K562 (cell line): ENCODE results near the gene GLYATL1B. TPM values are rescaled to one million over a fixed set of nuclear protein-coding genes. Genes with fewer than 3 reads are reported as not detected.

Experiments used
- ATAC-seq: fragments of 200-7000 bp; cut with Tn5 transposase; 3 replicates; pipeline ENCODE4 v1.9.1; 2020; ENCODE audit warnings: moderate library complexity
- BruUV-seq: library from RNA; stranded (reverse); fragments of 400-500 nt; replicated peaks from 2 replicates; lab custom pipeline; 2021; lab: Mats Ljungman, UMichigan
- CTCF ChIA-PET: fragments of 300-600 bp; formaldehyde crosslinking; extraction: SDS; loops from one replicate; lab custom pipeline; 2021; ENCODE audit warnings: low intra/inter-chr PET ratio; lab: Yijun Ruan, JAX
- POLR2A ChIA-PET: fragments of 300-600, 350-650 bp; sonication (Branson Sonifier 250); formaldehyde crosslinking; extraction: SDS; loops from one replicate; lab custom pipeline; 2021; ENCODE audit warnings: antibody characterized with exemption, inconsistent platforms; lab: Yijun Ruan, JAX
- DNase-seq, 4 experiments: peaks; one replicate each; pipeline versions ENCODE4 v3.0.0 to v3.0.0-alpha.2; 2011 to 2018; ENCODE audit warnings: low spot score in 3 of 4, mixed read lengths in 3 of 4; ENCODE audit errors: extremely low read depth in 1 of 4
- FAIRE-seq: peaks from 2 replicates; lab custom pipeline; 2011; peaks lifted over from hg19 to GRCh38; lab: Jason Lieb, UNC
- H2AFZ ChIP-seq: 2 replicates; pipeline ENCODE4 v1.6.0; 2011; ENCODE audit warnings: low read depth, low read length, control low read depth, inconsistent platforms
- H3K27ac ChIP-seq: fragments of 200-600 bp; 3 replicates; pipeline ENCODE4 v1.8.0; 2011; ENCODE audit warnings: low read depth, mild to moderate bottlenecking, control low read depth, inconsistent platforms, low read length, moderate library complexity, mixed read lengths; ENCODE audit errors: extremely low read depth
- H3K27me3 ChIP-seq, 2 experiments: fragments of 300-600 bp in 1 of 2; 2 replicates in 1 of 2; 3 replicates in 1 of 2; pipeline versions ENCODE4 v1.6.0 to v1.8.0; 2011; ENCODE audit warnings: inconsistent platforms in 2 of 2, low read length in 2 of 2, mild to moderate bottlenecking in 1 of 2, mixed read lengths in 1 of 2, moderate library complexity in 1 of 2; ENCODE audit not compliant: control insufficient read depth in 2 of 2, insufficient read depth in 2 of 2
- H3K36me3 ChIP-seq: fragments of 300-600 bp; 3 replicates; pipeline ENCODE4 v1.8.0; 2011; ENCODE audit warnings: mild to moderate bottlenecking, low read length, inconsistent platforms; ENCODE audit not compliant: control insufficient read depth, insufficient read depth
- H3K4me1 ChIP-seq, 2 experiments: fragments of 200-600 bp in 1 of 2; replicated peaks in 1 of 2; 2 replicates in 1 of 2; 3 replicates in 1 of 2; pipeline versions ENCODE4 v1.5.1 to v1.8.0; 2011; ENCODE audit warnings: inconsistent platforms in 2 of 2, low read length in 2 of 2, mild to moderate bottlenecking in 1 of 2, mixed read lengths in 1 of 2, moderate library complexity in 1 of 2; ENCODE audit not compliant: control insufficient read depth in 2 of 2, insufficient read depth in 2 of 2
- H3K4me2 ChIP-seq: 2 replicates; pipeline ENCODE4 v1.6.1; 2011; ENCODE audit warnings: low read length, control low read depth, inconsistent platforms, mixed read lengths; ENCODE audit not compliant: insufficient read depth
- H3K4me3 ChIP-seq: fragments of 200-600 bp; sonication (generic), shearing (Covaris generic); 2 replicates; pipeline ENCODE4 v1.5.1; 2016; ENCODE audit warnings: control low read depth, inconsistent platforms
- H3K79me2 ChIP-seq: fragments of 200-600 bp; 3 replicates; pipeline ENCODE4 v1.8.0; 2011; ENCODE audit warnings: low read length, inconsistent platforms; ENCODE audit not compliant: control insufficient read depth, insufficient read depth
- H3K9ac ChIP-seq, 2 experiments: 2 replicates each; pipeline versions ENCODE4 v1.6.0 to v1.6.1; 2011; ENCODE audit warnings: low read depth in 2 of 2, low read length in 2 of 2, control low read depth in 1 of 2, inconsistent platforms in 1 of 2, mild to moderate bottlenecking in 1 of 2, mixed read lengths in 1 of 2; ENCODE audit not compliant: insufficient read depth in 1 of 2
- H3K9me1 ChIP-seq: one replicate; pipeline ENCODE4 v1.6.0; 2011; ENCODE audit warnings: inconsistent platforms, mild to moderate bottlenecking, low read length, moderate library complexity; ENCODE audit not compliant: control insufficient read depth, insufficient read depth
- H3K9me3 ChIP-seq: replicated peaks from 2 replicates; pipeline ENCODE4 v1.5.1; 2011; ENCODE audit warnings: low read depth, low read length, inconsistent platforms; ENCODE audit not compliant: control insufficient read depth, insufficient read depth
- H4K20me1 ChIP-seq: replicated peaks from 2 replicates; pipeline ENCODE4 v1.6.1; 2011; ENCODE audit warnings: low read length, inconsistent platforms, mixed read lengths; ENCODE audit not compliant: control insufficient read depth, insufficient read depth
- CLOCK ChIP-seq: fragments of 250-450 bp; sonication (Bioruptor Pico); IDR thresholded peaks from 2 replicates; pipeline ENCODE4 v1.4.0; 2020; ENCODE audit warnings: mild to moderate bottlenecking, moderate library complexity, borderline replicate concordance
- JUNB ChIP-seq: fragments of 450-650 bp; formaldehyde crosslinking; conservative IDR thresholded peaks from 2 replicates; pipeline ENCODE4 v1.4.0; 2020; ENCODE audit warnings: mild to moderate bottlenecking
- NFE2L1 ChIP-seq: fragments of 450-650 bp; IDR thresholded peaks from 2 replicates; pipeline ENCODE4 v1.6.1; 2016; ENCODE audit warnings: missing genetic modification characterization, low read depth, mild to moderate bottlenecking, missing compliant biosample characterization, moderate library complexity, borderline replicate concordance
- NONO ChIP-seq, 2 experiments: fragments of 200-400 bp in 1 of 2; fragments of 450-650 bp in 1 of 2; formaldehyde crosslinking in 1 of 2; IDR thresholded peaks; 2 replicates each; pipeline ENCODE4 v1.6.1; 2017; ENCODE audit warnings: low read depth in 2 of 2, mild to moderate bottlenecking in 2 of 2, moderate library complexity in 2 of 2, low read length in 1 of 2
- NR2F6 ChIP-seq: fragments of 450-650 bp; formaldehyde crosslinking; IDR thresholded peaks from 2 replicates; pipeline ENCODE4 v1.4.0; 2020; ENCODE audit warnings: mild to moderate bottlenecking
- PPARD ChIP-seq: fragments of 250-450 bp; sonication (Bioruptor Pico); IDR thresholded peaks from 2 replicates; pipeline ENCODE4 v1.8.0; 2022; ENCODE audit warnings: inconsistent platforms, mild to moderate bottlenecking, moderate library complexity
- RBM14 ChIP-seq: fragments of 200-400 bp; formaldehyde crosslinking; IDR thresholded peaks from 2 replicates; pipeline ENCODE4 v1.6.1; 2018; ENCODE audit warnings: low read depth, mild to moderate bottlenecking, low read length, moderate library complexity, borderline replicate concordance; ENCODE audit not compliant: insufficient read depth
- RERE ChIP-seq: sonication (generic); formaldehyde crosslinking; IDR thresholded peaks from 2 replicates; pipeline ENCODE4 v1.8.0; 2023; ENCODE audit warnings: missing genetic modification reagents, mild to moderate bottlenecking, borderline replicate concordance
- RFX5 ChIP-seq: IDR thresholded peaks from 2 replicates; pipeline ENCODE4 v1.6.1; 2011; ENCODE audit warnings: low read depth, mild to moderate bottlenecking, improper control_type of control experiment, low read length
- ZBTB34 ChIP-seq: fragments of 250-450 bp; sonication (Bioruptor Pico); IDR thresholded peaks from 2 replicates; pipeline ENCODE4 v1.8.0; 2021; ENCODE audit warnings: mild to moderate bottlenecking, moderate library complexity
- ZNF224 ChIP-seq: sonication (generic); formaldehyde crosslinking; IDR thresholded peaks from 2 replicates; pipeline ENCODE4 v1.8.0; 2022; ENCODE audit warnings: mild to moderate bottlenecking, missing genetic modification reagents
- WGBS: fragments of 100-300 bp; shearing (Covaris generic); methylation state at CpG from one replicate; pipeline ENCODE4 v1.1.6; 2016; ENCODE audit warnings: low coverage, mixed read lengths; ENCODE audit not compliant: insufficient coverage; ENCODE audit errors: missing lambda C conversion rate; 5-methylcytosine and 5-hydroxymethylcytosine counted together
- in situ Hi-C: fragments of 300-500 bp; cut with MboI; formaldehyde crosslinking; loops from 4 replicates; pipeline ENCODE4 v1.15.0; 2018; ENCODE audit warnings: inconsistent platforms, mixed read lengths
- intact Hi-C: fragments of 100-400 bp; cut with micrococcal nuclease; formaldehyde crosslinking; loops from 2 replicates; pipeline ENCODE4 v1.14.2; 2022
- polyA plus RNA-seq, 8 experiments: library from polyadenylated mRNA; depleted of rRNA in 4 of 8; stranded (reverse) in 5 of 8; unstranded in 3 of 8; fragments of >200 nt; fragmentation: Nextera tagmentation in 2 of 8; fragmentation: Illumina TruSeq in 1 of 8; extraction: Ambion mirVana in 2 of 8; extraction: Trizol in 1 of 8; gene quantifications; 2 replicates each; pipeline versions ENCODE4 v1.2.1 to v1.2.3, GENCODE V29; 2011 to 2014; ENCODE audit warnings: inconsistent platforms in 1 of 8, missing spikeins in 1 of 8
- total RNA-seq, 7 experiments: library from RNA; depleted of rRNA in 6 of 7; stranded (reverse); fragments of >200 nt in 6 of 7; fragmentation: Illumina TruSeq in 2 of 7; extraction: Trizol in 2 of 7; gene quantifications; 2 replicates each; pipeline versions ENCODE4 v1.2.1 to v1.2.3, GENCODE V29; 2011 to 2021; ENCODE audit warnings: low replicate concordance in 1 of 7

The GLYATL1B gene
- total and polyA plus RNA-seq, 9 of the 15 experiments (the other 6 are each of a cell fraction or from before 2014, with no cell fraction given) = not detected

GRCh38 chr11:59114344-59114743 lies 28.2 kb downstream of the GLYATL1B start:
- no peak for DNase-seq
- ChIA-PET CTCF (no interaction called here), POLR2A (no interaction called here)
- Histone ChIP-seq H3K4me1 (no peaks in the 10 kb centered on the region), H3K27me3 (no peaks in the 10 kb centered on the region), H3K4me2 (no peak overlapping the region), H3K36me3 (no peaks in the 10 kb centered on the region), H4K20me1 (no peaks in the 10 kb centered on the region), H3K27ac (no peak overlapping the region), H3K4me3 (no peak overlapping the region), H3K9me1 (no peaks in the 10 kb centered on the region), H3K9ac (no peak overlapping the region), H2AFZ (no peak overlapping the region), H3K9me3 (no peaks in the 10 kb centered on the region), H3K79me2 (no peaks in the 10 kb centered on the region)
- in situ Hi-C loops = no loop called here
- no TSS peak for BruUV-seq
- intact Hi-C loops = no loop called here
- ATAC-seq = no peak
- no peak for FAIRE-seq
- WGBS = 3% methylated on average over 3 of the region's 3 CpGs
- TF ChIP-seq ZBTB34 (CRISPR knock-in tag) (no peak), JUNB (CRISPR knock-in tag) (no peak), RFX5 (no peak), NR2F6 (CRISPR knock-in tag) (no peak), PPARD (no peak), RBM14 (no peak), NFE2L1 (tag) (no peak), CLOCK (CRISPR knock-in tag) (no peak), NONO (IDR thresholded peaks at IDR 0.05; ENCODE audit: low read depth in 2 of 2, low read length in 1 of 2) (no peak), ZNF224 (CRISPR knock-in tag) (no peak), RERE (CRISPR knock-in tag) (no peak)
